ENCODE data around the gene KDM6B. TPM values are rescaled to one million over a fixed set of nuclear protein-coding genes. Genes with fewer than 3 reads are reported as not detected.

KDM6B gene
- polyA plus RNA-seq, 1 experiment = 0.91 TPM

- H3K27me3 ChIP-seq (ENCODE audit: control insufficient read depth, insufficient read depth, low read length) = peaks cover 4% of the 10 kb centered on the region
- TF ChIP-seq, protein P1, sequence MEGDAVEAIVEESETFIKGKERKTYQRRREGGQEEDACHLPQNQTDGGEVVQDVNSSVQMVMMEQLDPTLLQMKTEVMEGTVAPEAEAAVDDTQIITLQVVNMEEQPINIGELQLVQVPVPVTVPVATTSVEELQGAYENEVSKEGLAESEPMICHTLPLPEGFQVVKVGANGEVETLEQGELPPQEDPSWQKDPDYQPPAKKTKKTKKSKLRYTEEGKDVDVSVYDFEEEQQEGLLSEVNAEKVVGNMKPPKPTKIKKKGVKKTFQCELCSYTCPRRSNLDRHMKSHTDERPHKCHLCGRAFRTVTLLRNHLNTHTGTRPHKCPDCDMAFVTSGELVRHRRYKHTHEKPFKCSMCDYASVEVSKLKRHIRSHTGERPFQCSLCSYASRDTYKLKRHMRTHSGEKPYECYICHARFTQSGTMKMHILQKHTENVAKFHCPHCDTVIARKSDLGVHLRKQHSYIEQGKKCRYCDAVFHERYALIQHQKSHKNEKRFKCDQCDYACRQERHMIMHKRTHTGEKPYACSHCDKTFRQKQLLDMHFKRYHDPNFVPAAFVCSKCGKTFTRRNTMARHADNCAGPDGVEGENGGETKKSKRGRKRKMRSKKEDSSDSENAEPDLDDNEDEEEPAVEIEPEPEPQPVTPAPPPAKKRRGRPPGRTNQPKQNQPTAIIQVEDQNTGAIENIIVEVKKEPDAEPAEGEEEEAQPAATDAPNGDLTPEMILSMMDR (IDR thresholded peaks at IDR 0.05; ENCODE audit: insufficient read depth, low read depth, low read length) = no peak
- H3K36me3 ChIP-seq (ENCODE audit: control insufficient read depth, insufficient read depth, low read length) = no peaks in the 10 kb centered on the region
- ChIA-PET CTCF (interaction anchor here (0.8 to 3.4 kb wide), 19 partner anchors 10 to 224 kb away, joined by 3 to 26 read pairs (median 5); partner anchors contain the start of gene NAA38), POLR2A (no interaction called here)
- peak overlapping the region; percentile 85 for H3K4me3 ChIP-seq (ENCODE audit: low read depth, low read length)
- no peak for DNase-seq (ENCODE audit: low read depth)
Observed at GRCh38 chr17:7834542-7834956, 532 bp downstream of the KDM6B start.

- 0 out of 2 replicates have a peak, but pooled peaks cover under 1% of the 10 kb centered on the region for H3K36me3 ChIP-seq (ENCODE audit: control insufficient read depth, insufficient read depth, low read length)
- peaks cover 2% of the 10 kb centered on the region; the same call in 1 of the 2 replicates for H3K27me3 ChIP-seq (ENCODE audit: control insufficient read depth, insufficient read depth, low read length)
- POLR2A ChIA-PET = no interaction called here
- DNase-seq (ENCODE audit: low read depth) = peak; percentile 91
- peak overlapping the region; percentile 85 for H3K4me3 ChIP-seq (ENCODE audit: low read depth, low read length)
- TF ChIP-seq, protein P1 (IDR thresholded peaks at IDR 0.05; ENCODE audit: insufficient read depth, low read depth, low read length) = peak; percentile 95
- CTCF ChIA-PET = interaction anchor here (0.5 to 3.4 kb wide), 23 partner anchors 8 to 287 kb away, joined by 3 to 26 read pairs (median 4); partner anchors contain the start of gene NAA38
Observed at GRCh38 chr17:7834957-7835813, 1.2 kb downstream of the KDM6B start.

GRCh38 chr17:7835814-7836595, 2.0 kb downstream of the KDM6B start:
- TF ChIP-seq, protein P1 (IDR thresholded peaks at IDR 0.05; ENCODE audit: insufficient read depth, low read depth, low read length) = no peak
- DNase-seq (ENCODE audit: low read depth) = no peak
- no peaks in the 10 kb centered on the region; the same call in 1 of the 2 replicates for H3K27me3 ChIP-seq (ENCODE audit: control insufficient read depth, insufficient read depth, low read length)
- peak overlapping the region; percentile 85 for H3K4me3 ChIP-seq (ENCODE audit: low read depth, low read length)
- POLR2A ChIA-PET = no interaction called here
- CTCF ChIA-PET = interaction anchor here (1.0 to 3.4 kb wide), 12 partner anchors 10 to 286 kb away, joined by 3 to 26 read pairs (median 6); partner anchors contain the start of gene NAA38
- H3K36me3 ChIP-seq (ENCODE audit: control insufficient read depth, insufficient read depth, low read length) = 0 out of 2 replicates have a peak, but pooled peaks cover 2% of the 10 kb centered on the region

GRCh38 chr17:7836596-7837407, 2.8 kb downstream of the KDM6B start:
- peak overlapping the region; percentile 85 for H3K4me3 ChIP-seq (ENCODE audit: low read depth, low read length)
- TF ChIP-seq, protein P1 (IDR thresholded peaks at IDR 0.05; ENCODE audit: insufficient read depth, low read depth, low read length) = no peak
- ChIA-PET CTCF (interaction anchor here (1.2 to 2.4 kb wide), 5 partner anchors 20 to 93 kb away, joined by 3 to 13 read pairs (median 11); partner anchors contain the start of genes CYB5D1, NAA38 and TMEM88), POLR2A (interaction anchor here (0.6 to 0.8 kb wide), 2 partner anchors 8 to 20 kb away, joined by 3 read pairs; partner anchors contain the start of gene NAA38)
- peaks cover 5% of the 10 kb centered on the region; the same call in 1 of the 2 replicates for H3K36me3 ChIP-seq (ENCODE audit: control insufficient read depth, insufficient read depth, low read length)
- no peak for DNase-seq (ENCODE audit: low read depth)
- no peaks in the 10 kb centered on the region for H3K27me3 ChIP-seq (ENCODE audit: control insufficient read depth, insufficient read depth, low read length)

Data from BJ (cell line).